Stimulated activated CD8-positive, alpha-beta memory T cell treated with anti-CD3 and anti-CD28 coated beads, Interleukin-4, amount 100 ng/mL, for 48 hours (primary cell): ENCODE data around the gene MRTFB.
A peak's percentile ranks its signal among the peaks of the same experiment; 100 is the strongest.

Experiments used
- DNase-seq: peaks from one replicate; pipeline ENCODE4 v3.0.0-alpha.2; 2020

Gene MRTFB

DNA sequence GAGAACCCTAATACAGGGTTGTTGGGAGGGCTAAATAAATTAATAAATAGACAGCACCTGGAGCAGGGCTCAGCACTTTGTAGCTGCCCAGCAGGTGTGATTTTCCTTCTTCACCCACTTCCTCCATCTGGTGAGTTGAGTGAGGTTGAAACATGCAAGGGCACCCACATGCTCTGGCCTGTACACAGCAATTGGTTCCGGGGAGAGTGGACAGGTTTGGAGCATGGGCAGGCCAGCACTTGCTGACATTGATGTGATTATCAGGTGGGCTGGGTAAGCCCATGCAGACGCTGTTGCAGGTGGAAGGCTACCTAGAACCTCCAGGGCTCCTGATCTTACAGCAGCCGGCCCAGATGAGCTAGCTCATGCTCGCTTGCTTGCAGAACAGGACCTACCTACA, 1.3 kb upstream of the MRTFB start:
- DNase-seq: no peak

GRCh38 chr16:14070555-14070876, 603 bp upstream of the MRTFB start:
- no peak for DNase-seq

- DNase-seq: peak; percentile 48
Observed at GRCh38 chr16:14071576-14072271, 605 bp downstream of the MRTFB start.

DNA sequence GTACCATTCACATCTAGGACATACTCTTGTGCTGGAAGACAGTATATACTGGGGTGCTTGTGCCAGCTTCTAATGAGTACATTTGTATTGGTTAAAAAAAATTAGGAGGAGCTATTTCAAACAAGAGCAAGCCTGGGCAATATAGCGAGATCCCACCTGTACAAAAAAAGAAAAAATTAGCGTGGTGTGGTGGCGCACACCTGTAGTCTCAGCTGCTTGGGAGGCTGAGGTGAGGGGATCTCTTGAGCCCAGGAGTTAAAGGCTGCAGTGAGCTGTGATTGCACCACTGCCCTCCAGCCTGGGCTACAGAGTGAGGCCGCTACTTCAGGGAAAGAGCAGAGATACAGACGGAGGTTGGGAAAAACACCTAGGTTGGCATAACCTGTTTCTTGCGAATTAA, 1.2 kb downstream of the MRTFB start:
- no peak for DNase-seq

DNA sequence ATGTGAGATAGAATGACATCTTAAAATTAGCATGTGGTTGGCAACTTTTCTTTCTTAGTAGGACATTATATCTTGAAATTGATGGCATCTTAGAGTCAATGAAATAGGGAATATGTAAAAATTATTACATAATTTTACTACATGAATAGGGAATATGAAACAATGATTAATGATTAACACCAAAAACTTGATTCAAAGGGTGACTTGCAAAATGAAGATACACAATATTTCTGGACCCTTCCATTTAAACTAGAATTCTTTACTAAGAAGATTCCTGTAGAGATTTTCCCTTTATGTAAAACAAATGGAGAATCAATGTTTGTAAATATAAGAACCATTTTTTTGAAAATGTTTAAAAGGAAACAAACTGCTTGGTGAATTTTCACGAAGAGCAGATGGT, 3.4 kb downstream of the MRTFB start:
- DNase-seq: no peak

DNA sequence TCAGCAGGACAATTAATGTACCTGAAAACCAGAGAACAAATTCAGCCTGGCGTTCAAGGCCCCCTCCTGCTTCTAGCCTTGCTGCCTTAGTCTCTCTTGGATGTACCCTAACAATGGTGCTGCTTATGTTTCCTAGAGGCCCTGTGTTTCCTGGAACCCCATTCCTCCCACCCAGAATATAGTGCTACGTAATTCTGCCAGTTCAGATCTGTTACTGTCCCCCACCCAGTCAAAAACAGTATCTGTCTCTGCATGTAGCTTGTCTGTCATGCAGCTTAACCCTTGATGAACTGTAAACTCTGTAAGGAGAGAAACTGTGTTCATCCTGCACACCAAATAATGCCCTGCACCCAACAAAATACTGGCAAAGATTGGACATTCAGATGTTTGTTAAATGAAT, 6.8 kb downstream of the MRTFB start:
- no peak for DNase-seq

DNA sequence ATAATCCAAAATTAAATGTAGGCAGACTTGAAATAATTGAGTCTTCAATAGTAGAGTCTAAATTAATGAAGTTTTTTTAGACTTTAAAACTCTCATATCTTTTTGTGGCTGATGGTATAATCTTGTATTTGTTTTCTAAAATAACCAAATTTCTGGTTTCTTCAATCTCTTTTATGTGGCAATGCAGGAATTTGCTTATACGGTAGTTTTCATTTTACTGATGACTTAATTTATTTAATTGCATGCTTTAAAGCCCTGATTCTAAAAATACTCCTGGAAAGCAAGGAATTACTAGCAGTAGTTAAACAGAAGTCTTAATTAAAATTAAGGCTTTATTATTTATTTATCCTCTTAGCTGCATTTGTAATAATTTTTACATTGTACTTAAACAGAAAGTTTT, 15.4 kb downstream of the MRTFB start:
- DNase-seq: no peak

DNA sequence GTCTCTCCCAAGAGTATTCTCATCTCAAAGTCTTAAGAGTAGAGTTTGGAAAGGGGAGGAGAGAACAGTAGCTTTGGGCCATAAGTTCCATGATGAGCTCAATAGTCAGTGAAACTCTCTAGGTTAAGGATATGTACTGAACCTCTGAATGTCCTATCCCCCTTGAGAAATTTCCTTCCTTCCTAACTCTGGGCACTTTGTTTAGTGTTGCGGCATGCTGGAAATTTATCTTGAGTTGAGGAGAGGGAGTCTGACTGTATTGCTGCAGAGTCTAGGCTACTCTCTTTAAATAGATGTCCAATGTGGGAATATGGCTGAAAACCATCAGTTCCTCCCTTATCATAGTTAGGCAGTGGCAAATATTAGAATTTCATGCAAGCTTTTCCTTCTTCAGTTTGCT, 16.1 kb downstream of the MRTFB start:
- no peak for DNase-seq

DNA sequence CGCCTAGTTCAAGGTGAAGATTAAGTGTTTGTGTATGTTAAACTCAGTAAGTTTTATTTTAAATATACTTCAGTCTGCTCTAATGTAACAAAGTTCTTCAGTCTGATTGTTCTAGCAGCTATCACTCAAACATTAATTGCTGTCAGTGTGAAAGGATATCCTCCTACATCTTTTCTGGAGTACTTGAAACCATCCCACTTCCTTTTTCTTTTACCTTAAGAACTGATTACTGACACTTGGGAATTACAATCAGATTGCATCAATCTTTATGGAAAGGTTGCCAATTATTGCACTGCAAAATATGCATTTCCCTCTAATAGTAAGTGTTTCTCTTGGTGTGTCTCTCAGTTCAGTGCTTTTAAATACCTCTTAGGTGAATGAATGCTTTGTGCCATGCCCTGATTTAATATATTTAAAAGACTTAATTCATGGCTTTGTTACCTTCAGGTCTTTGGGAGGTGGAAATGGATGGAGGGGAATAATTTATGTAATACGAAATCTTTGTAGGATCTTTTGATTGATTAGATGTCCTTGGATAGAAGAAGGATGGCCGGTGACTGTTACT, 16.6 kb downstream of the MRTFB start:
- DNase-seq: no peak

- no peak for DNase-seq
Observed at GRCh38 chr16:14088155-14088753, 17.1 kb downstream of the MRTFB start.

DNA sequence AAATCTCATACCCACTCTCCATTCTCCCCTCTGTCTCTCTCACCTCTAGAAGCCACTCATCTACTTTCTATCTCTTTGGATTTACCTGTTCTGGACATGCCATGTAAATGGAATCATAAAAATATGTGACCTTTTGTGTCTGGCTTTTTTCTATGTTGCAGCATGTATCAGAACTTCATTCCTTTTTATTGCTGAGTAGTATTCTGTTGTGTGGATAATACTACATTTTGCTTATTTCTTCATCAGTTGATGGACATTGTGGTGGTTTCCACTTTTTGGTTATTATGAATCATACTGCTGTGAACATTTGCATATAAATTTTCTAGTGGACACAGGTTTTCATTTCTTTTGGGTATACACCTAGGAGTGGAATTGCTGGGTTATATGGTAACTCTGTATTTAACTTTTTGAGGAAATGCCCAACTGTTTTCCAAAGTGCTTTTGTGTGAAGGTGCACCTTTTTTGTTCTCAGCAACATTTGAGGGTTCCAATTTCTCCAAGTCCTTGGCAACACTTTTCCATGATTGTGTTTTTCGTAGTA, 18.2 kb downstream of the MRTFB start:
- DNase-seq: no peak

DNA sequence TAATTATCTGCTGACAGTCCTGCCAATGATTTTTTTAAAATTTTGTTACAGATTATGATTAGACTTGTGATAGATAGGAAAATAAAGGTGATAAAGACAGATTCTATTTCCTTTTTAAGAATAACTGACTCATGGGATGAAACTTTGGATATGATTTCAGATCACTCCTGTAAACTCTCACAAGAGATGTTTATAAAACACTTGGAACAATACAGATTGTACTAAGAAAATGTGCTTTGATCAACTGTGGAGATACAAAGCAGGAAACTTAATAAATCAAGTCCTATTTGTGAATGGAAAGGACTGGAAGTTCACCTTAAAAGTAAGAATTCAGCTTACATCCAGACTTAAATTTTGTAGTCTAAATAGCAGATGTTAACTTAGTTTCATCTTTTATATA, 21.4 kb downstream of the MRTFB start:
- DNase-seq: no peak

DNA sequence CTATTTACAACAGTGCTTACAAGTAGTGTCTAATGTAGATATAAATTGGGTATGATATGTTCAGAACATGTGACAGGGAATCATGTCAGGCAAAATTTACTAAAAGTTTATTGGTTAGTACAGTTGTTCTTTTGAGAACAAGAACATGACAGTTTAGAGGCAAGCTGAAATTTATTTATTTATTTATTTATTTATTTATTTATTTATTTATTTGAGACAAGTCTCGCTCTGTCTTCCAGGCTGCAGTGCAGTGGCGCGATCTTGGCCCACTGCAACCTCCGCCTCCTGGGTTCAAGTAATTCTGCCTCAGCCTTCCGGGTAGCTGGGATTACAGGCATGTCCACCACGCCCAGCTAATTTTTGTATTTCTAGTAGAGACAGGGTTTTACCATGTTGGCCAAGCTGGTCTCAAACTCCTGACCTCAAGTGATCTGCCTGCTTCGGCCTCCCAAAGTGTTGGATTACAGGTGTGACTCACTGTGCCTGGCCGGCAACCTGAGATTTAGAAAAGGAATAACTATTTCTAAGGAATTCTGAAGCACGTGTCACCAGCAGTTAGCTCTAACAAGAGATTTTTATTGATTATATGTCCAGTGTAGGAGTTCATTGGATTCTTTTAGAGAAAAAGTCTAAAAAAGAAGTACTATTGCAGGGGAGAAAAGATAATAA, 24.9 kb downstream of the MRTFB start:
- DNase-seq: no peak

DNA sequence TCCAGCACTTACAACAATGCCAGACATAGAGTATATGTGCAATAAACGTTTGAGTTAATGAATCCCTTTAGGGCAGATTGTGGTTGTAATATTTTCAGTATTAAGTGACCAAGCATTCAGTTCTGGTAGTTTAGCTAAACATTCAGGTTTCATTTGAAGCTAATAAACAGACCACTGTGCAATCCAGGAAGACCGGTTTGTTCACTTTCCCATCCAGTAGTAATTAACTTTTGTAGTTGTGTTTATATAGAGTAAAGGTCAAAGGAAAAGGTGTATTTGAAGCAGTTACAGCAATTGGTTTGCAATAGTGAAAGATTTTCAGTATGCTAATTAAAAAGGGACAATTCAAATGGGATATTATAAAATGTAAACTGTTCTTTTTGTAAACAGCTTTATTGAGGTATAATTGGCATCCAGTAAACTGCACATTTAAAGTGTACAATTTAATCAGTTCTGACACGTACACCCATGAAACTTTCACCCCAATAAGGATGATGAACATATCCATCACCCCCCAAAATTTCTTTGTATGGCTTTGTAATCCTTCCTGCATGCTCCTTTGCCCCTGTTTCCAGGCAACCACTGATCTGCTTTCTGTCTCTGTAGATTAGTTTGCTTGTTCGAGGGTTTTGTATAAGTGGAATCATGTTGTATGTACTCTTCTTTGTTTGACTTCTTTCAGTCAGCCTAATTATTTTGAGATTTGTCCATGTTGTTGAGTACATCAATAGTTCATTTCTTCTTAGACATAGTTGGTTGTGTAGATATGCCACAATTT, 26.3 kb downstream of the MRTFB start:
- no peak for DNase-seq

DNA sequence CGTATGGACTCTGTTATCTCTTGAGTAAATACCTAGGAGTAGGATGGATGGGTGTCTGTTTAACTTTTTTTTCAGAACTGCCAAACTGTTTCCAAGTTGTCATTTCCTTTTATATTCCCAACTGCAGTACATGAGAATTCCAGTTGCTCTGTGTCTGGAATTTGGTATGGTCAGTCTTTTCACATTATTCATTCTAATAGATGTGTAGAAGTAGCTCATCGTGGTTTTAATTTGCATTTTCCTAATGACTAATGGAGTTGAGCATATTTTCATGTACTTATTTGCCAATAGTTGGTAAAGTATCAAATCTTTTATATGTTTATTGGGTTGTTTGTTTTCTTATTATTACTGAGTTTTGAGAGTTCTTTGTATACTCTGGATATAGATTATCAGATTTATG, 27.0 kb downstream of the MRTFB start:
- no peak for DNase-seq

GRCh38 chr16:14100825-14101224, 29.7 kb downstream of the MRTFB start:
- no peak for DNase-seq

DNA sequence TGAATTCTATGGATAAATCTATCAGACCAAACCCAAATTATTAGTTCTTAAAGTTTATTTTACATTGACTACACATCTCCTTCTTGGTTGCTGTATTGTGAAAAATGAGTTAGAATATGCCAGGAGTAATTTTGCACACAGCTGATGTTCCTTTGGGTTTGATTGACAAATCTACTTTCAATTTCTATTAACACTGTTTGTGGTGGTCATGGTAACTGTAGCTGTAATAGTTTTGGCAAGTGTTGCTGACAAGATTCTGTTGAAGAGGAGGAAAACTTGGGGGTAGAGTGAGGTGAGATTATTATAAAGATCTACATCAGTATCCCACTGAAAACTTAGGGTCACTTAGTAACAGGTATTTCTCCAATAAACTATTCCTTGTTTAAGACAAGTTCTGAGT, 30.3 kb downstream of the MRTFB start:
- no peak for DNase-seq

- no peak for DNase-seq
Observed at GRCh38 chr16:14102925-14103720, 32.0 kb downstream of the MRTFB start.

- DNase-seq: no peak
Observed at GRCh38 chr16:14104066-14104465, 32.9 kb downstream of the MRTFB start.

DNA sequence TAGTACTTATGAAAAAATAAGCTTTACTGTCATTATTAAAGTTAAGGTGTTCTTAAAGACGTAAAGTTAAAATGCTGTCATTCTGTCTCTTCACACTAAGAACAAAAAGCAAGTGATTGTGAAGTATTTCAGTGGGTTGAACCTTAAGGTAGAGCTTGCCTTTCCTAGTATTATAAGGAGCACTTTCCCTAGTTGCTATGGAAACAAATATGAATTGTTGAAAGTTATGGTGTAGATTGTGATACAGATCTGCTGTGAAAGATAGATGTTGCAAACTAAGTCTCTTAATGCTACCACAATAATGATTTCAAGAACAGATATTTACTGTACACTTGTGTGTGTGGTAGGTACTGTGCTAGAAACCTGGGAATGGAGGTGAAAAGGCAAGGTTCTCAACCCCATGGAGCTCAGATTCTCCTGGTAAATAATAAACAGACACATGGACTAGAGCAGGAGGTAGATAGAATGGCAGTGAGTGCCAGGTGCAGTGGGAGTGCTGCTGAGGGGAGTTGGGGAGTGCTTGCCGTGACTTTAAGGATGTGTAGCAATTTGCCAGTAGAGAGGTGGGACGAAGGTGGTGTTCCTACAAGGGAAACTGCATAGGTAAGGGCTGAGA, 34.7 kb downstream of the MRTFB start:
- no peak for DNase-seq

DNA sequence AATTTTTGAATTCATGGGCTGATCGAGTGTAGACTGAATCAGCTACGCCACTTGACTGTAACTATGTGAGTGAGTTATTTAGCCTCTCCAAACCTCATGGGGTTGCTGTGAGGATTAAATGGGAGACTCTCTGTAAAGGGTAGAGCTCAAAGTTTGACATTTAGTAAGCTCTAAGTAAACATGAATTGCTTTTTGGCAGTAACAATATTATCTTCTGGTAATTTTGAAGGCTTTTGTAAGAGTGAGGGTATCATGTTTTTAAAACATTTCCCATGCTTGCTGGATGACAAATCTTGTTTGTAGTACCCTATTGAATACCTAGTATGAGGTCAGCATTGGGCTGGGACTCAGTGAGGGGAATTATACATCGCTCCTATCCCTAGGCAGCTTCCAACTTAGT, 35.3 kb downstream of the MRTFB start:
- DNase-seq: no peak

GRCh38 chr16:14106961-14107360, 35.8 kb downstream of the MRTFB start:
- no peak for DNase-seq
